ENCODE data around the gene CLDN14.

Gene CLDN14

DNA sequence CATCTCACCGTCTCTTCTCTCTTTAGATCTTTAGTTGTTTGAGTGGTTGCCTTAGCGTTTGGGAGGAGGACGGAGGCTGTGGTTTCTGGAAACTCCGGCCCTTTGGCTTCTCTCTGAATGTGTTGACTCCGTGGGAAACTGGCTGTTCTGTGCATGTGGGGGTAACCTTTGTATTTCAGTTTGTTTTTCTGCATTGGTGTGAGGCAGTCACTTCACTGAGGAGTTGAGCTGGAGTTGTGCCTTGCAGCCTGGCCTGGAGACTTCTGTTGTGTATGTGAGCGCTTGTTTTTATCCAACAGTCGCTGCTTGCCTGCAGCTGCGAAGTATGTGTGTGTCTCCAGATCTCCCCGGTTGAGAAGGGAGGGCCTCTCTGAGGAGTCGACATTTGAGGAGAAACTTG is 33.6 kb downstream of the CLDN14 start:
- no peak for DNase-seq (ENCODE audit: low read depth, low spot score)
- Histone ChIP-seq H3K4me3 (no peak overlapping the region), H3K9me3 (ENCODE audit: low read depth, low read length) (no peaks in the 10 kb centered on the region), H3K36me3 (ENCODE audit: insufficient read depth, low read length) (no peaks in the 10 kb centered on the region), H3K9ac (ENCODE audit: insufficient read length) (no peak overlapping the region), H3K27ac (no peak overlapping the region)
- TF ChIP-seq EZH2 (IDR thresholded peaks at IDR 0.05) (no peak), FOXP2 (optimal IDR thresholded peaks at IDR 0.05; ENCODE audit: control extremely low read depth, extremely low read length, insufficient read depth) (no peak), POLR2AphosphoS5 (IDR thresholded peaks at IDR 0.05; ENCODE audit: borderline replicate concordance, low read depth, low read length) (no peak)

DNA sequence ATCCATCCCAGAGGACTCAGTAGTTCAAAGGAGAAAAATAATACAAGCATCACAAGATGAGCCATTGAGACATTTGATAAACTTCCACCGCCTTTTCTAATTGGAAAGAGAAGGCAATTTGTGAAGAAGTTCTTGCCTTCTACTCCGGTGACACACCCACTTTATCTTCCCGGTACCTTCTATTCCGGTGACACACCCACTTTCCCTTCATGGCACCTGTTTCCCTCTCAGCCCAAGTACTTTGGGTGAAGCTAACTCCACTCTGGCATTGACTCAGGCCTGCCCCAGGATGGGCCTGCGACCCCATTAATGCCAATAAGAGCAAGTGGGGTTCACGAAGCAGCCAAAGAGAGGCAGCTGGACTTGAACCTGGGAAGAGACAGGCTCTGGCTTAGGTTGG is 38.2 kb downstream of the CLDN14 start:
- no peak overlapping the region for H3K27ac ChIP-seq
- no peak overlapping the region for H3K4me3 ChIP-seq
- TF ChIP-seq POLR2AphosphoS5 (IDR thresholded peaks at IDR 0.05; ENCODE audit: borderline replicate concordance, low read depth, low read length) (no peak), EZH2 (IDR thresholded peaks at IDR 0.05) (no peak), FOXP2 (optimal IDR thresholded peaks at IDR 0.05; ENCODE audit: control extremely low read depth, extremely low read length, insufficient read depth) (no peak)
- H3K36me3 ChIP-seq (ENCODE audit: insufficient read depth, low read length): no peaks in the 10 kb centered on the region
- DNase-seq (ENCODE audit: low read depth, low spot score): no peak
- H3K9me3 ChIP-seq (ENCODE audit: low read depth, low read length): no peaks in the 10 kb centered on the region
- H3K9ac ChIP-seq (ENCODE audit: insufficient read length): no peak overlapping the region

DNA sequence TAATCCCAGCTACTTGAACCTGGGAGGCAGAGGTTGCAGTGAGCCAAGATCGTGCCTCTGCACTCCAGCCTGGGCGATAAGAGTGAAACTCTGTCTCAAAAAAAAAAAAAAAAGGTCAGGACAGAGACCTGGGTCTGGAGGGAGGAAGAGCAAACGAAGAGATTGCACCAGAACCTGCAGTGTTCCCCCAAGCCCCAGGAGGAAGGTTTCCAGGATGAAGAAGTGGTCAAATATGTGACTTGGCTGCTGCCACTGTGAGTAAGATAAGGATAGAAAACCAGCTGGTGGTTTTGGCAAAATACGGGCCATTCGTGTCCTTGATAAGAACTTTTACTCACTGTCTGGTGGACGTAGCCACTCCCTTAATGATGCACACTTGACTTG is 42.2 kb downstream of the CLDN14 start:
- Histone ChIP-seq H3K27ac (no peak overlapping the region), H3K9ac (ENCODE audit: insufficient read length) (no peak overlapping the region), H3K9me3 (ENCODE audit: low read depth, low read length) (no peaks in the 10 kb centered on the region), H3K36me3 (ENCODE audit: insufficient read depth, low read length) (no peaks in the 10 kb centered on the region), H3K4me3 (no peak overlapping the region)
- no peak for DNase-seq (ENCODE audit: low read depth, low spot score)
- TF ChIP-seq EZH2 (IDR thresholded peaks at IDR 0.05): no peak
- TF ChIP-seq FOXP2 (optimal IDR thresholded peaks at IDR 0.05; ENCODE audit: control extremely low read depth, extremely low read length, insufficient read depth): no peak
- TF ChIP-seq POLR2AphosphoS5 (IDR thresholded peaks at IDR 0.05; ENCODE audit: borderline replicate concordance, low read depth, low read length): no peak

DNA sequence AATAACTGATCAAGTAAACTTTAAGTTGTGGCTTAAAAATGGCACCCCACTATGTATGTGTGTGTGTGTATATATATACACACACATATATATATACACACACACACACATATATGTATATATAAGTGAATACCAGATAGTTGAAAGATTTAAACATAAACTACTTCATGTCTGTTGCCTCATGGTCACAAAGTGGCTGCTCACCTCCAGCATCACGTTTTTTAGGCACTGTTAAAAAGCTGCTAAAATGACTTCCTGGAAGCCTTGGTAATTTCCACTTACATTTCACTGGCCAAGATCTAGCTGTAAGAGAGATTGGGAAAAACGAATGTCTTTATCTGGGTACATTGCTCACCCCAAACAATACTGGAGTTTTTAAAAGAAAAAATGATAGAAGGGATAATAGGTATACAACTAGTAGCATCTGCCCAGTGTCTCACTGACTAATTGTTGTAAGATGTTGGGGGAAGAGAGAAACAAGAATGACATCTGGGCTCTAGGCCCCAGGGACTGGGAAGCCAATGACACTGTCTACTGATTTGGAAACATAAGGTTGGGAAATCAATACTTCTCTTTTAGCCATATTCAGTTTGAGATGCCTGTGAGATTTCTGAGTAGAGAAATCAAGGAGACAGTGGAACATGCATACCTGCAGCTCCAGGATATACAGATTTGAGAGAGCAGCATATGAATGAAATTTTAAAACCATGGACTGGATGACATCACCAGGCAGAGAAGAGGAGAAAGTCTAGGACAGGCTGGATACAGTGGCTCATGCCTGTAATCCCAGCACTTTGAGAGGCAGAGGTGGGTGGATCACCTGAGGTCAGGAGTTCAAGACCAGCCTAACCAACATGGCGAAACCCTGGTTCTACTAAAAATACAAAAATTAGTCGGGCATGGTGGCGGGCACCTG is 42.8 kb downstream of the CLDN14 start:
- Histone ChIP-seq H3K36me3 (ENCODE audit: insufficient read depth, low read length) (no peaks in the 10 kb centered on the region), H3K4me3 (no peak overlapping the region), H3K27ac (no peak overlapping the region)

DNA sequence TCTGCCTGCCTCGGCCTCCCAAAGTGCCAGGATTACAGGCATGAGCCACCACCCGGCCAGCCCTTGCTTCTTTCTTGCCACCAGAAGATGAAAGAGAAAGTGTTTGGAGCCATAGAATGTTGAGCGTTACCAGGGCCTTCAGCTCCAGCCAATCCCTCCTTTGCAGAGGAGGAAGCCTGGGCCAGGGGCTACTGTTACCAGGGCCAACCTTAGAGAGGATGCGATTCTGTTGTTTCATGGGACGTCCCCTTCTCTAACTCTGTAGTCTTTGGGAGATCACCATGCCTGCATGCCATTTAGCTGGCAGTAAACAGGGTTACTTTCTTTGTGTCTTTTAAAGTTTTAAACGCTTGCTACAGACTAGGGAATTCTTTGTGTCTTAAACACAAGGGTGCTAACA is 45.8 kb downstream of the CLDN14 start:
- DNase-seq (ENCODE audit: low read depth, low spot score): no peak
- no peak overlapping the region for H3K27ac ChIP-seq
- H3K9ac ChIP-seq (ENCODE audit: insufficient read length): no peak overlapping the region
- no peaks in the 10 kb centered on the region for H3K9me3 ChIP-seq (ENCODE audit: low read depth, low read length)
- H3K36me3 ChIP-seq (ENCODE audit: insufficient read depth, low read length): no peaks in the 10 kb centered on the region
- no peak overlapping the region for H3K4me3 ChIP-seq
- TF ChIP-seq POLR2AphosphoS5 (IDR thresholded peaks at IDR 0.05; ENCODE audit: borderline replicate concordance, low read depth, low read length) (no peak), EZH2 (IDR thresholded peaks at IDR 0.05) (no peak), FOXP2 (optimal IDR thresholded peaks at IDR 0.05; ENCODE audit: control extremely low read depth, extremely low read length, insufficient read depth) (no peak)

More for the DNA sequence above, 42.8 kb downstream of the CLDN14 start:
- DNase-seq (ENCODE audit: low read depth, low spot score): no peak
- no peak overlapping the region for H3K9ac ChIP-seq (ENCODE audit: insufficient read length)
- H3K9me3 ChIP-seq (ENCODE audit: low read depth, low read length): no peaks in the 10 kb centered on the region
- TF ChIP-seq EZH2 (IDR thresholded peaks at IDR 0.05) (no peak), FOXP2 (optimal IDR thresholded peaks at IDR 0.05; ENCODE audit: control extremely low read depth, extremely low read length, insufficient read depth) (no peak), POLR2AphosphoS5 (IDR thresholded peaks at IDR 0.05; ENCODE audit: borderline replicate concordance, low read depth, low read length) (no peak)

DNA sequence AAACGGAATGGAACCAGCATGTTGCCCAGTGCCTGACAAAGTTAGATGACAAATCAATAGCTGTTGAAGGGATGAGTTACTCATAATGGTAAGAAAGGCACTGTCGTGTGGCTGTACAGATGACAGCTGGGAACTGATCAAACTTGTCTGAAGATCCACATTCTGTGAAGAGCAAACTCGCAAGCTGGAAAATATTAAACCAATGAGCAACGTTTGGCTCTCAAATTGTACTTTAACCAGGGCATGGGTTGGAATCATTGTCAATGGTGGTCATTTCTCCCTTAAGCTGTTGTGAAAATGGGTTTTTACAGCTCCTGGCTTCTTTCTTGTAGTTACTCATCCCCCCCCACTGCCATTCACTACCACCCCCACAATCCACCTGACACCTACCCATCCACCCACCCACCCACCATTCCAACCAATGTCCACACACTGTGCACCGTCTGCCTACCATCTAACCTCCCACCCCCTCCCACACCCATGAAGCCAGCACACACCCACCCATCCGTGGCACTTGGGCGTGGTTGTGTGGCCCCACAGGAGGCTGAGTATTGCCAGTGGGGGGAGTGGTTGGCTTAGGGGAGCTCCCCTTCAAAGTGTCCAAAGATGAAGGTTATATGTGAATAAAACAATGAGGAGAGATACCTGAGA is 46.7 kb downstream of the CLDN14 start:
- no peaks in the 10 kb centered on the region for H3K9me3 ChIP-seq (ENCODE audit: low read depth, low read length)
- no peak for DNase-seq (ENCODE audit: low read depth, low spot score)
- TF ChIP-seq FOXP2 (optimal IDR thresholded peaks at IDR 0.05; ENCODE audit: control extremely low read depth, extremely low read length, insufficient read depth) (no peak), EZH2 (IDR thresholded peaks at IDR 0.05) (no peak), POLR2AphosphoS5 (IDR thresholded peaks at IDR 0.05; ENCODE audit: borderline replicate concordance, low read depth, low read length) (no peak)
- H3K27ac ChIP-seq: no peak overlapping the region
- no peak overlapping the region for H3K4me3 ChIP-seq
- no peak overlapping the region for H3K9ac ChIP-seq (ENCODE audit: insufficient read length)
- H3K36me3 ChIP-seq (ENCODE audit: insufficient read depth, low read length): no peaks in the 10 kb centered on the region

DNA sequence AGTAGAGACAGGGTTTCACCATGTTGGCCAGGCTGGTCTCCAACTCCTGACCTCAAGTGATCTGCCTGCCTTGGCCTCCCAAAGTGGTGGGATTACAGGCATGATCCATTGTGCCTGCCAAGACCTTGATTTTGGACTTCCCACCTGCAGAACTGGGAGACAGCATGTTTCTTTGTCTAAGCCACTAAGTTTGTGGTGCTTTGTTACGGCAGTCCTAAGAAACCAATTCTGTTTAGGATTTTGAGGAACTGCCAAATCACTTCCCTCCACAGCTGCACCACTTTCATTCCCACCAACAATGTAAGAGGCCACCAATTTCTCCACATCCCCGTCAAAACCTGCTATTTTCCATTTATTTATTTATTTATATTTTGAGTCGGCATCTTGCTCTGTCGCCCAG is 48.7 kb downstream of the CLDN14 start:
- no peak overlapping the region for H3K4me3 ChIP-seq
- H3K9ac ChIP-seq (ENCODE audit: insufficient read length): no peak overlapping the region
- H3K36me3 ChIP-seq (ENCODE audit: insufficient read depth, low read length): no peaks in the 10 kb centered on the region
- no peak overlapping the region for H3K27ac ChIP-seq
- H3K9me3 ChIP-seq (ENCODE audit: low read depth, low read length): no peaks in the 10 kb centered on the region
- no peak for DNase-seq (ENCODE audit: low read depth, low spot score)
- no peak for TF ChIP-seq EZH2 (IDR thresholded peaks at IDR 0.05)
- TF ChIP-seq POLR2AphosphoS5 (IDR thresholded peaks at IDR 0.05; ENCODE audit: borderline replicate concordance, low read depth, low read length): no peak
- no peak for TF ChIP-seq FOXP2 (optimal IDR thresholded peaks at IDR 0.05; ENCODE audit: control extremely low read depth, extremely low read length, insufficient read depth)

DNA sequence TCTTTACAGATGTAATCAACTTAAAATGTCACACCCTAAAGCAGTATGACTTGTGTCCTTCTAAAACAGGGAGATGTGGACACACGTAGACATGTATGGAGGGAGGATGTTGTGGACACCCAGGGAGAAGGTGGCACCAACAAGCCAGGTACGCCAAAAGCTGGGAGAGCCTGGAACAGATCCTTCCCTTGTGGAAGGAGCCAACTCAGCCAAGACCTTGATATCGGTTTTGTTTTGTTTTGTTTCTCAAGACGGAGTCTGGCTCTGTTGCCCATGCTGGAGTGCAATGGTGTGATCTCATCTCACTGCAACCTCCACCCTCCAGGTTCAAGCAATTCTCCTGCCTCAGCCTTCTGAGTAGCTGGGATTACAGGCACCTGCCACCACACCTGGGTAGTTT is 49.1 kb downstream of the CLDN14 start:
- no peaks in the 10 kb centered on the region for H3K36me3 ChIP-seq (ENCODE audit: insufficient read depth, low read length)
- H3K4me3 ChIP-seq: no peak overlapping the region
- no peaks in the 10 kb centered on the region for H3K9me3 ChIP-seq (ENCODE audit: low read depth, low read length)
- TF ChIP-seq FOXP2 (optimal IDR thresholded peaks at IDR 0.05; ENCODE audit: control extremely low read depth, extremely low read length, insufficient read depth) (no peak), EZH2 (IDR thresholded peaks at IDR 0.05) (no peak), POLR2AphosphoS5 (IDR thresholded peaks at IDR 0.05; ENCODE audit: borderline replicate concordance, low read depth, low read length) (no peak)
- no peak overlapping the region for H3K9ac ChIP-seq (ENCODE audit: insufficient read length)
- H3K27ac ChIP-seq: no peak overlapping the region
- DNase-seq (ENCODE audit: low read depth, low spot score): no peak

Measured in SK-N-MC (cell line).